ENCODE data around the gene LRRC4B.
"Not testable (repeated sequence)": the region's sequence is repeated elsewhere in the genome, so short reads cannot be mapped to it uniquely, and the experiment has no call there.

The LRRC4B gene

GRCh38 chr19:50567882-50568727, at the start of gene LRRC4B:
TSS of gene LRRC4B (minus strand) at chr19:50568435. CDS start at chr19:50548838, 19,597 bp downstream.
- DNase-seq: peak in 46 of 56 donors; percentile 11 to 81 (median 52)

GRCh38 chr19:50612504-50613404, 44.5 kb upstream of the LRRC4B start:
- DNase-seq: not testable (repeated sequence)

GRCh38 chr19:50607874-50608785, 39.9 kb upstream of the LRRC4B start:
- peak in 55 of 56 donors; percentile 63 to 99 (median 92) for DNase-seq

GRCh38 chr19:50607388-50607787, 39.2 kb upstream of the LRRC4B start:
- peak in 1 of 56 donors; percentile 28 for DNase-seq

GRCh38 chr19:50606059-50606836, 38.0 kb upstream of the LRRC4B start:
- DNase-seq: peak in 18 of 56 donors; percentile 1 to 49 (median 15)

GRCh38 chr19:50604264-50605073, 36.2 kb upstream of the LRRC4B start:
- DNase-seq: not testable (repeated sequence)

- no peak for DNase-seq
Observed at GRCh38 chr19:50602935-50603334, 34.7 kb upstream of the LRRC4B start.

- DNase-seq: no peak
Observed at GRCh38 chr19:50602496-50602895, 34.3 kb upstream of the LRRC4B start.

- DNase-seq: no peak
Observed at GRCh38 chr19:50602089-50602422, 33.8 kb upstream of the LRRC4B start.

GRCh38 chr19:50601407-50602088, 33.3 kb upstream of the LRRC4B start:
- no peak for DNase-seq

- no peak for DNase-seq
Observed at GRCh38 chr19:50599427-50599826, 31.2 kb upstream of the LRRC4B start.

- DNase-seq: no peak
Observed at GRCh38 chr19:50590191-50590590, 22.0 kb upstream of the LRRC4B start.

- DNase-seq: not testable (repeated sequence)
Observed at GRCh38 chr19:50581795-50582660, 13.8 kb upstream of the LRRC4B start.

- DNase-seq: no peak
Observed at GRCh38 chr19:50580970-50581634, 12.9 kb upstream of the LRRC4B start.

GRCh38 chr19:50580240-50580639, 12.0 kb upstream of the LRRC4B start:
- no peak for DNase-seq

GRCh38 chr19:50576769-50577168, 8.5 kb upstream of the LRRC4B start:
- not testable (repeated sequence) for DNase-seq

Data from nucleus accumbens (tissue), 56 donors.